ENCODE measurements around the gene NRARP.

The NRARP gene

GRCh38 chr9:137326445-137327065 is 24.5 kb upstream of the NRARP start:
- H3K4me2 ChIP-seq: peak overlapping the region in 5 of 11 experiments; percentile 16 to 73 (median 50); a peak in 9 of 22 replicates
- H3K36me3 ChIP-seq: peaks cover 0 to 14% (median 0%) of the 10 kb centered on the region in 11 experiments; a peak in 4 of 22 replicates
- H3K9ac ChIP-seq: 0 out of 22 replicates have a peak overlapping the region, but pooled peaks of 1 of the 11 experiments have one; percentile 29
- peak overlapping the region in 4 of 11 experiments; percentile 19 to 65 (median 38); a peak in 6 of 22 replicates for H3K27ac ChIP-seq
- H3K9me3 ChIP-seq (replicated peaks in 1 of 11): peaks cover 0 to 44% (median 31%) of the 10 kb centered on the region in 11 experiments; a peak in 18 of 22 replicates
- H3K4me1 ChIP-seq: peaks cover 5 to 26% (median 13%) of the 10 kb centered on the region in 10 experiments
- no peak for TF ChIP-seq Cebpa-rat (IDR thresholded peaks at IDR 0.05)
- H4K20me1 ChIP-seq: no peaks in the 10 kb centered on the region
- H3K27me3 ChIP-seq: no peaks in the 10 kb centered on the region
- no peak overlapping the region for H3K4me3 ChIP-seq

- TF ChIP-seq Cebpa-rat (IDR thresholded peaks at IDR 0.05): no peak
- Histone ChIP-seq H3K4me2 (peak overlapping the region in 4 of 11 experiments; percentile 28 to 73 (median 58); a peak in 6 of 22 replicates), H3K27ac (peak overlapping the region in 3 of 11 experiments; percentile 32 to 65 (median 45); a peak in 3 of 22 replicates), H3K27me3 (no peaks in the 10 kb centered on the region), H3K9ac (no peak overlapping the region), H3K4me1 (peaks cover 13 to 33% (median 20%) of the 10 kb centered on the region in 10 experiments), H3K36me3 (peaks cover 0 to 14% (median 0%) of the 10 kb centered on the region in 11 experiments; a peak in 4 of 22 replicates), H4K20me1 (no peaks in the 10 kb centered on the region), H3K9me3 (replicated peaks in 1 of 11) (peaks cover 0 to 44% (median 31%) of the 10 kb centered on the region in 11 experiments; a peak in 18 of 22 replicates), H3K4me3 (no peak overlapping the region)
Measured at GRCh38 chr9:137325799-137326198, 23.7 kb upstream of the NRARP start.

- Histone ChIP-seq H3K9me3 (replicated peaks in 1 of 11) (peaks cover 0 to 42% (median 29%) of the 10 kb centered on the region in 11 experiments; a peak in 18 of 22 replicates), H3K4me2 (no peak overlapping the region), H3K27ac (no peak overlapping the region), H3K4me3 (no peak overlapping the region), H3K9ac (no peak overlapping the region), H3K36me3 (peaks cover 0 to 14% (median 0%) of the 10 kb centered on the region in 11 experiments; a peak in 4 of 22 replicates), H3K4me1 (peaks cover 19 to 40% (median 27%) of the 10 kb centered on the region in 10 experiments), H4K20me1 (no peaks in the 10 kb centered on the region), H3K27me3 (no peaks in the 10 kb centered on the region)
- no peak for TF ChIP-seq Cebpa-rat (IDR thresholded peaks at IDR 0.05)
Measured at GRCh38 chr9:137325124-137325523, 23.1 kb upstream of the NRARP start.

GRCh38 chr9:137323531-137324331 is 21.7 kb upstream of the NRARP start:
- TF ChIP-seq Cebpa-rat (IDR thresholded peaks at IDR 0.05): no peak
- Histone ChIP-seq H3K4me2 (no peak overlapping the region), H3K4me1 (peaks cover 33 to 54% (median 41%) of the 10 kb centered on the region in 10 experiments), H3K27ac (no peak overlapping the region), H4K20me1 (no peaks in the 10 kb centered on the region), H3K36me3 (peaks cover 0 to 14% (median 0%) of the 10 kb centered on the region in 11 experiments; a peak in 4 of 22 replicates), H3K4me3 (no peak overlapping the region), H3K27me3 (no peaks in the 10 kb centered on the region), H3K9ac (no peak overlapping the region), H3K9me3 (replicated peaks in 1 of 11) (peaks cover 0 to 33% (median 20%) of the 10 kb centered on the region in 11 experiments; a peak in 17 of 22 replicates)

GRCh38 chr9:137321726-137322361 is 19.8 kb upstream of the NRARP start:
- Histone ChIP-seq H3K27ac (peak overlapping the region in 8 of 11 experiments; percentile 79 to 96 (median 88); a peak in 16 of 22 replicates), H3K4me1 (peaks cover 52 to 66% (median 56%) of the 10 kb centered on the region in 10 experiments), H3K36me3 (peaks cover 0 to 14% (median 0%) of the 10 kb centered on the region in 11 experiments; a peak in 4 of 22 replicates), H3K9me3 (replicated peaks in 1 of 11) (peaks cover 0 to 23% (median 13%) of the 10 kb centered on the region in 11 experiments; a peak in 16 of 22 replicates), H4K20me1 (no peaks in the 10 kb centered on the region), H3K9ac (peak overlapping the region in 5 of 11 experiments; percentile 78 to 88 (median 81); a peak in 6 of 22 replicates), H3K4me3 (no peak overlapping the region), H3K27me3 (no peaks in the 10 kb centered on the region), H3K4me2 (peak overlapping the region in 10 of 11 experiments; percentile 81 to 99 (median 96); a peak in 18 of 22 replicates)
- no peak for TF ChIP-seq Cebpa-rat (IDR thresholded peaks at IDR 0.05)

- Histone ChIP-seq H3K4me2 (peak overlapping the region; percentile 81 to 99 (median 95)), H3K9ac (peak overlapping the region; percentile 54 to 88 (median 80); a peak in 21 of 22 replicates), H3K9me3 (replicated peaks in 1 of 11) (peaks cover 0 to 20% (median 13%) of the 10 kb centered on the region in 11 experiments; a peak in 16 of 22 replicates)
Measured at GRCh38 chr9:137320555-137321384, 18.7 kb upstream of the NRARP start.

GRCh38 chr9:137319739-137320551 is 17.9 kb upstream of the NRARP start:
- Histone ChIP-seq H4K20me1 (no peaks in the 10 kb centered on the region), H3K4me3 (peak overlapping the region in 7 of 10 experiments; percentile 28 to 63 (median 53); a peak in 10 of 20 replicates), H3K27ac (peak overlapping the region in 10 of 11 experiments; percentile 39 to 96 (median 86); a peak in 18 of 22 replicates), H3K9ac (peak overlapping the region in 9 of 11 experiments; percentile 54 to 88 (median 81); a peak in 19 of 22 replicates), H3K9me3 (replicated peaks in 1 of 11) (peaks cover 0 to 20% (median 13%) of the 10 kb centered on the region in 11 experiments; a peak in 16 of 22 replicates), H3K36me3 (peaks cover 0 to 8% (median 0%) of the 10 kb centered on the region in 11 experiments; a peak in 3 of 22 replicates), H3K4me1 (peaks cover 60 to 71% (median 69%) of the 10 kb centered on the region in 10 experiments), H3K27me3 (peaks cover 0 to 8% (median 0%) of the 10 kb centered on the region in 11 experiments; a peak in 4 of 22 replicates), H3K4me2 (peak overlapping the region; percentile 81 to 99 (median 95))
- TF ChIP-seq Cebpa-rat (IDR thresholded peaks at IDR 0.05): no peak

More at GRCh38 chr9:137320555-137321384, 18.7 kb upstream of the NRARP start:
- Histone ChIP-seq H3K27ac (peak overlapping the region in 10 of 11 experiments; percentile 39 to 96 (median 86); a peak in 20 of 22 replicates), H3K27me3 (peaks cover 0 to 8% (median 0%) of the 10 kb centered on the region in 11 experiments; a peak in 4 of 22 replicates), H3K36me3 (peaks cover 0 to 14% (median 0%) of the 10 kb centered on the region in 11 experiments; a peak in 4 of 22 replicates), H3K4me1 (peaks cover 55 to 63% (median 62%) of the 10 kb centered on the region in 10 experiments), H3K4me3 (peak overlapping the region in 8 of 10 experiments; percentile 28 to 63 (median 53); a peak in 14 of 20 replicates), H4K20me1 (no peaks in the 10 kb centered on the region)
- TF ChIP-seq Cebpa-rat (IDR thresholded peaks at IDR 0.05): no peak
